GM18520 (cell line): ENCODE data around the gene MTAP.

ENCODE experiments used
- ATAC-seq: cut with Tn5 transposase; IDR thresholded peaks from one replicate; pipeline ENCODE4 v1.9.1; 2021; ENCODE audit not compliant: unreplicated experiment

MTAP gene

DNA sequence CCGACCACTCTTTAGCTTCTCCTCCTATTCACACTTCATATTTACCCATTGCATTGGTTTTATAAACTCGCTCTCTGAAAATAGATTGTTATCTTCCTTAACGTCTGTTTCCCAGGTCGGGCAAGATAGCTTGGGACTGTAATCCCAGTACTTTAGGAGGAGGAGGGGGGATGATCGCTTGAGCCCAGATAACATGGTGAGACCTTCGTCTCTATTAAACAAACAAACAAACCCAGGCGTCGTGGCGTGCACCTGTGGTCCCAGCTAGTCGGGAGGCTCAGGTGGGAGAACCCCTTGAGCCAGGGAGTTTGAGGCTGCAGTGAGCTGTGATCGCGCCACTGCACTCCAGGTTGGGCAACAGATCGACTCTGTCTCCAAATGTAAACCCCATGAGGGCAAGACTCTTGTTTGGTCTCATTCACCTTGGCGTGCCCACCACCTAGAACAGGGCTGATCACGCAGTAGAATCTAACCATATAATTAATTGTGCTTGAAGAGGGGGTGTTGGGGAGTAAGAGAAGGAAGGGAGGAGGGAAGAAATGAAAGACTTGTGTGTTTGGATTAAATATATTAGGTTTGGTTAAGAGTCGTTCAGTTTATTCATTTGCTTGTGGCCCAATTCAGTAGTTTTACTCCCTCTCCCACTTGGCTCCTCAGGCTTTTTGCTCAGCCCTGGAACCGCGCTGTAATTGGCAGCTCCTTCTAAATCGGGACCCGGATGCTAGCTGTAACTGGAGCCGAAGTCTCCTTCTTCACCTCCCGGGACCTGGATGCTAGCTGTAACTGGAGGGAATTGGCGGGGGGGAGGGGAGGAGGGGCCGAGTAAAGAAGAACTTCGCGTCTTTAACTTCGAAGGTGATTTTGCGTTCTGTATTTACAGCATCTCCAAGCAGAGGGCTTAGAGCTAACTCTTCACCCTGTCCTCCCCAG, 166.8 kb downstream of the MTAP start:
- ATAC-seq, result no peak

DNA sequence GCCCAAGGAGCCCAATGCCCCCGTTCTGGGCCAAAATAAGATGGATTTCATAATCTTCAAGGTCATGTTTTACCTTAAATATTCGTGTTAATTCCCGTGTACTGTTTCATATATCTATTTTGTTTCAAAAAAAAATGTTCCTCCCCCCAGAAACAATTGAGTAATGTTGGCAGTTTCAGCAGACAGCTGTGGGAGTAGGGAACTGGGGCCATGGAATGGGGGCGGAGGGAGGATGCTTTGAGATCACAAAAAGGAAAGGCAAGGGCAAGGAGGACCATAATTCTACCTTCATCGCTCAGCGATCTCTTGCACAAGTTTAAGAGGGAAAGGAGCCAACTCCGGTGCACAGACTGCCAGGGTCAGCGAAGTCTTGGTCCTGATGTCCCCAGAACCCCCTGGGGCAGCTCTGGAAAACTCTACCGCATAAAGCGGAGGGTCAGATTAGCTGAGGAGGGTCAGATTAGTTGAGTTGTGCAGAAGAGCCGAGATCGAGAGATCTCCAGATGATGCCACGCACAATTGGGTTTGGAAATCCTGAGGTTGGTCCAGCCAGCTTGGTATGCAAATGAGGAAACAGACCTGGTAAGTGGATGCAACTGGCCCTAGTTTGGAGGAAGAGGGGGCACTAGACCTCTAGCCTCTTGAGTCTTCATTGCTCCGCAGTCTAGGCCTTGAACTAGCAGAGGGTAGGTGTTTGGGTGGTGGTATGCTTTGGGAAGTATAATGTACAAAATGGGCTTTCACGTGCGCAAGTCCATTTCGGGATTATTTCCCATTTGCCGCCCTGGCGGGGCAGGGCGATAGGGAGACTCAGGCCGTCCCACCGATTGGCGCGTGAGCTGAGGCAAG, 167.7 kb downstream of the MTAP start:
- ATAC-seq, result no peak

DNA sequence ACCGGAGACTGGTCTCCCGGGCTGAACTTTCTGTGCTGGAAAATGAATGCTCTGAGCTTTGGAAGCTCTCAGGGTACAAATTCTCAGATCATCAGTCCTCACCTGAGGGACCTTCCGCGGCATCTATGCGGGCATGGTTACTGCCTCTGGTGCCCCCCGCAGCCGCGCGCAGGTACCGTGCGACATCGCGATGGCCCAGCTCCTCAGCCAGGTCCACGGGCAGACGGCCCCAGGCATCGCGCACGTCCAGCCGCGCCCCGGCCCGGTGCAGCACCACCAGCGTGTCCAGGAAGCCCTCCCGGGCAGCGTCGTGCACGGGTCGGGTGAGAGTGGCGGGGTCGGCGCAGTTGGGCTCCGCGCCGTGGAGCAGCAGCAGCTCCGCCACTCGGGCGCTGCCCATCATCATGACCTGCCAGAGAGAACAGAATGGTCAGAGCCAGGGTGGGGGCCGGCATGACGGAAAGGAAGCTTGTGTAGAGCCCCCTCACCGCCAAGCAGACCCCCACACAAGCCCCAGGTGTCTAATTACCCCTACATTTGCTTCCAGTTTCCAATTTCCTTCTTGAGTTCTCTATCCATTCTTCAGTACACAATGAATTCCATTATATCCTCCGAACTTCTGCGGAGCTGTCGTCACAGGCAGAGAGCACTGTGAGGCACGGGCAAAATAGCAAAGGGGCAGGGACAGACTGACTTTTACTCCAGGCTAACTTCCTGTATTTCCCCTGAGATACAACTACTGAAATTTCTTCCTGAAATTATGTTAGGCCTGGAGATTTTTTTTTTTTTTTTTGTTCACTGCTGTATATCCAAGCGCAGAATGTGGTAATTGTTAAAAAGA, 168.6 kb downstream of the MTAP start:
- no peak for ATAC-seq

DNA sequence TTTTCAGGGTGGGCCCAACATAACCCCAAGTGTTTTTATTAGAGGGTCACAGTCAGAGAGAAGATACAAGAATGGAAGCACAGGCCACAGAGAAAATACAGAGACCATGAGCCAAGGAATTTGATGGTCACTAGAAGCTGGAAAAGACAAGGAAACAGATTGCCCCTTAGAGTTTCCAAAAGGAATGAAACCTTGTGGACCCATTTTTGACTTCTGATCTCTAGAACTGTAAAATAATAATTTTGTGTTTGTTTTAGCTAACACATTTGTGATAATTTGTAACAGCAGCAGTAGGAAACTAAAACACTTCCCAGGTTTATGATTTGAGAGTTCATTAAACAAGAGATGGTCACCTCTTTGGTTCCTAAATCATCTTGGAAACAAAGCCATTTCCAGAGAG, 169.9 kb downstream of the MTAP start:
- no peak for ATAC-seq

DNA sequence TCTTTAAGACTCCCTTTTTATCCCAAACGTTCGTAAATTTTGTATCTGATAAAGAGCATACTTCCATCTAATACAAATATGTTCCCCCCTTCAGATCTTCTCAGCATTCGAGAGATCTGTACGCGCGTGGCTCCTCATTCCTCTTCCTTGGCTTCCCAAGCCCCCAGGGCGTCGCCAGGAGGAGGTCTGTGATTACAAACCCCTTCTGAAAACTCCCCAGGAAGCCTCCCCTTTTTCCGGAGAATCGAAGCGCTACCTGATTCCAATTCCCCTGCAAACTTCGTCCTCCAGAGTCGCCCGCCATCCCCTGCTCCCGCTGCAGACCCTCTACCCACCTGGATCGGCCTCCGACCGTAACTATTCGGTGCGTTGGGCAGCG, 171.9 kb downstream of the MTAP start:
- no peak for ATAC-seq

DNA sequence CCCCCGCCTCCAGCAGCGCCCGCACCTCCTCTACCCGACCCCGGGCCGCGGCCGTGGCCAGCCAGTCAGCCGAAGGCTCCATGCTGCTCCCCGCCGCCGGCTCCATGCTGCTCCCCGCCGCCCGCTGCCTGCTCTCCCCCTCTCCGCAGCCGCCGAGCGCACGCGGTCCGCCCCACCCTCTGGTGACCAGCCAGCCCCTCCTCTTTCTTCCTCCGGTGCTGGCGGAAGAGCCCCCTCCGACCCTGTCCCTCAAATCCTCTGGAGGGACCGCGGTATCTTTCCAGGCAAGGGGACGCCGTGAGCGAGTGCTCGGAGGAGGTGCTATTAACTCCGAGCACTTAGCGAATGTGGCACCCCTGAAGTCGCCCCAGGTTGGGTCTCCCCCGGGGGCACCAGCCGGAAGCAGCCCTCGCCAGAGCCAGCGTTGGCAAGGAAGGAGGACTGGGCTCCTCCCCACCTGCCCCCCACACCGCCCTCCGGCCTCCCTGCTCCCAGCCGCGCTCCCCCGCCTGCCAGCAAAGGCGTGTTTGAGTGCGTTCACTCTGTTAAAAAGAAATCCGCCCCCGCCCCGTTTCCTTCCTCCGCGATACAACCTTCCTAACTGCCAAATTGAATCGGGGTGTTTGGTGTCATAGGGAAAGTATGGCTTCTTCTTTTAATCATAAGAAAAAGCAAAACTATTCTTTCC, 172.4 kb downstream of the MTAP start:
- peak; percentile 44 for ATAC-seq

DNA sequence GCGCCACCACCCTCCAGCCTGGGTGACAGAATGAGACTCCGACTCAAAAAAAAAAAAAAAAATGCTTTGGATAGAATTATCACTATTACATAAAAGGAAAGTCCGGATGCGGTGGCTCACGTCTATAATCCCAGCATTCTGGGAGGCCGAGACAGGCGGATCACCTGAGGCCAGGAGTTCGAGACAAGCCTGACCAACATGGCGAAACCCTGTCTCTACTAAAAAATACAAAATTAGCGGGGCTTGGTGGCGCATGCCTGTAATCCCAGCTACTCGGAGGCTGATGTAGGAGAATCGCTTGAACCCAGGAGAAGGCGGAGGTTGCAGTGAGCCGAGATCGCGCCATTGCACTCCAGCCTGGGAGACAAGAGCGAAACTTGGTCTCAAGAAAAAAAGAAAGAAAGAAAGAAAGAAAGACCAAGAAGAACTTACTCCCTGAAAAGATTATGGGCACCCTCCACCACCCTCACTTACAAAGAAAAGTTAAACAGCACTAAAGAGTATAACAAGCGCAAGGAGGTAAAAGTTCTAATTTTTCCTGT, 174.0 kb downstream of the MTAP start:
- no peak for ATAC-seq

DNA sequence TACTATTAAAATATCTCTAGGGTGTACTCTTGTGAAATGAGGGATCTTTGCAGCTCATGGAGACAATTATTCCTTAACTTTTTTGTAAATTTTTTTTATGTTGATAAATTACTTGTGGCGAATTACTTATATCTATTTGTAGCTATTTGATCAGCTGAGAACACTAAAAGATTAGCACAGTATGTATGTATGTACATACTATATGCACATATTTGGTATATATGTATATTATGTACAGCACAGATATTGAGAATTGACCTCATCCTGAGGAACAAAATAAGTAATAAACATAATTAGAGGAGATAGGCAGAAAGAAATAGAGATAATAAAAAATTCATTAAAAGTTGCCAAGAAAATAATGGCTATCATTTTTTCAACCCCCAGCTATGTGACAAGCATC, 180.0 kb downstream of the MTAP start:
- no peak for ATAC-seq

DNA sequence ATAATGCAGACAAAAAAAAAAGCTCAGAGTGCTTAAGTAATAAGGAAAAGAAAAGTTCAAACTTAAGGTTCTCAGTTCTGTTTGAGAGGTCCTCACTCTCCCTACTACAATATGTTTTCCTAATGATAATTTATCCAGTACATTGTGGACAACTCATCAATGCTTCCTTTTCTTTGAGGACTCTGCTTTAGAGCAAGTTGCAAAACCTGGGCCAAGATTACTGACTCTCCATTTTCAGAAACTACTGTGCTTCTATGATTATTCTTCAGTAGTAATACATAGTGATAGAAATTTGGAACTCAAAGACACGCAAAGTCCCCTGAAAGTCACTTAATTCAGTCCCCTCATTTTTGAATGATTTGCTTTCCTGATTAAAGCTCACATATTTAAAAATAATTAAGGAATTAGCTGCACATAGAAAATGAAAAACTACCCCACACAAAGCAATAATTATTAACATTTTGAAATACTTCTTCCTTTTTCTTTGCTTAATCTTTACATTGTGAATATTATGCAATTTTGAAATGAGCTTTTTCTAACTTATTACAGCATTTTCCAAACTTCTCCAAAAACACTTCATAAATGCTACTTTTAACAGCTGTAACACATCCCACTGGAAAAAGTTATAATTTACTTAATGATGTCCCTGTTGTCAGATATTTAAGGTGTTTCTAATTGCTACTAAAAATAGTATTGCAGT, 180.6 kb downstream of the MTAP start:
- no peak for ATAC-seq

DNA sequence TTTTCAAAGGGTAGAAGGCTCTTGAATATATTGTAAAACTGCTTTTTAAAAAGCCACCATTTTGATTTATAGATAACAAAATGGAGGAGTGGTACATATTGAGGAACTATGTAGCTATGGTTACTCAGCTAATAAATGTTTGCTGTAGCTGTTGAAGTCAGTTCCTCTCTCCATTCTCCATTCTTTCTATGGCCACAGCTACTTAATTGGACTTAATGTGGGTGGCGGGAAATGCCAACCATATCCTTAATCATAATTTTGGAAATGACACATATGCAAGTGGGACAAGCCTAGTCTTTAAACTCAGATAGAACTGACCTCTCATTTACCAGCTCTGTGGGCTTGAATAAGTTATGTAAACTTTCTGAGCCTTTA, 181.1 kb downstream of the MTAP start:
- ATAC-seq, result no peak

DNA sequence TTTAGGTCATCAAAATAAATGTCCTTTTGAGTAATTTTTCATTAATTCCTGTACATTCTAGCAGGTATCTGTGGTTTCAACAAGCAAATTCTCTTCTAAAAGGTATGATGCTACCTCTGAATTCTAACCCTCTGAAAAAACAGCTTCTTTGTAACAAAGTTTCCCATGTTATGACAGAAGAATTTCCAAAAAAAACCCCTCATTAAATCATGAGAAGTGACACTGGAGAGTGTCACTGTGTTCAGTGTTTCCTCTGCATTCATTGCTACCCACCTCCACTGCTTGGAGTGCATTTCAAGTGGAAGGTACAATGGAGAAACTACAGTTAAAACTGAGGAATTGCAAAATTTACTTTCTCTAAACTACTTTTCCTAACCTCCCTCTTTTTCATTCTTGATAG, 181.7 kb downstream of the MTAP start:
- no peak for ATAC-seq

DNA sequence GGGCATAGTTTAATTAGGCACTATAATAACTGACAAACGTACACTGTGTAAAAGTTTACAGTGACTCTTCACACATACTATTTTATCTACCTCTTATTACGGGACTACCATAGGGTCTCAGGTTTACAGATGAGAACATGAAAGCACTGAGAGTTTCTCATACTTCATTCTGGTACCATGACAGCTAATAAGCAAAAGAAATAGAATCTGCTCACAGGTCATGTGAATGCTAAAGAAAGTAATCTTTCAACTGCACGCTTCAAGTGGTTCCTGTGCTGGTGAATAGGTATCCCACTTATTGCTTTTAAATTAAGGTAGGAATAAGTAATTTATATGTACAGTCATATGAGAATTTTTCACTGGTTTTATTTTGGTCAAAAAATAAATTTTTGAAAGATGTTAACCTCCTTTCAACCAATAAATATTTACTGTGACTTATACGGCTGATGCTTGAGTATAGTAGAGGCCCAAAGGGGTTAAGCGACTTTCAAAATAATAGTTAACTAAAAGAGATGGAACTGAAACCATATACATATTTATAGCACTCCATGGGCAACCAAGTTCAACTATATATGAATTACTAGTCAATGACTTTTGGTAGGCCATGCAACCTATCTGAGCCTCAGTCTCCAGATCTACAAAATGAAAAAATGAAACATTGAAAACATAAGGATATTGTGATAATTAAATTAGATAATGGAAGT, 183.7 kb downstream of the MTAP start:
- ATAC-seq, result no peak
